ENCODE results near the gene DNLZ. TPM values are rescaled to one million over a fixed set of nuclear protein-coding genes. Genes with fewer than 3 reads are reported as not detected.

The DNLZ gene
- total and polyA plus RNA-seq, 9 of the 15 experiments (the other 6 are each of a cell fraction or from before 2014, with no cell fraction given), result 0.17 to 44.6 (median 3.4) TPM

DNA sequence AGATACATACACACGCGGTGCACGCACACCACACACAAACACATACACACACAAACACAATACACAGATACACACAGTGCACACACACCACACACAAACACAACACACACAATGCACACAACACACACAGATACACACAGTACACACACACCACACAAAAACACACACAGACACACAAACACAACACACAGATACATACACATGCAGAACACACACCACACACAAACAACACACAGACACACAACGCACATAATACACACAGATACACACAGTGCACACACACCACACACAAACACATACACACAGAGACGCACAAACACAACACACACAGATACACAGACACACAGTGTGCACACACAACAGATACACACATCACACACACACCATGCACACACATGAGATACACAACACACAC lies 53.7 kb downstream of the DNLZ start:
- 56% methylated on average over 5 of the region's 5 CpGs for WGBS (ENCODE audit: insufficient coverage, low coverage, missing lambda C conversion rate)
- Histone ChIP-seq H3K4me3 (no peak overlapping the region), H4K20me1 (replicated peaks; ENCODE audit: control insufficient read depth, insufficient read depth, low read length) (no peaks in the 10 kb centered on the region; the same call in 1 of the 2 replicates), H2AFZ (ENCODE audit: low read depth, low read length) (no peak overlapping the region), H3K27me3 (ENCODE audit: control insufficient read depth in 2 of 2, insufficient read depth in 2 of 2, low read length in 2 of 2) (peaks cover 0 to 18% of the 10 kb centered on the region in 2 experiments; a peak in 3 of 5 replicates), H3K9ac (ENCODE audit: insufficient read depth in 1 of 2, low read depth in 2 of 2, low read length in 2 of 2) (no peak overlapping the region), H3K36me3 (ENCODE audit: control insufficient read depth, insufficient read depth, low read length) (no peaks in the 10 kb centered on the region; the same call in 2 of the 3 replicates), H3K9me3 (replicated peaks; ENCODE audit: control insufficient read depth, insufficient read depth, low read depth, low read length) (peaks cover 13% of the 10 kb centered on the region), H3K9me1 (ENCODE audit: control insufficient read depth, insufficient read depth, low read length) (no peaks in the 10 kb centered on the region), H3K4me1 (replicated peaks in 1 of 2; ENCODE audit: control insufficient read depth in 2 of 2, insufficient read depth in 2 of 2, low read length in 2 of 2) (peaks cover 5 to 48% of the 10 kb centered on the region in 2 experiments; a peak in 3 of 5 replicates), H3K27ac (ENCODE audit: extremely low read depth, low read depth, low read length) (no peak overlapping the region), H3K4me2 (ENCODE audit: insufficient read depth, low read length) (no peak overlapping the region), H3K79me2 (ENCODE audit: control insufficient read depth, insufficient read depth, low read length) (no peaks in the 10 kb centered on the region)
- ATAC-seq, result no peak
- BruUV-seq (replicated peaks), result no TSS peak
- ChIA-PET CTCF (ENCODE audit: low intra/inter-chr PET ratio) (no interaction called here), POLR2A (no interaction called here)
- in situ Hi-C loops (cut with MboI), result no loop called here
- FAIRE-seq, result no peak
- intact Hi-C loops (cut with micrococcal nuclease), result no loop called here
- no peak for DNase-seq (ENCODE audit: extremely low read depth in 1 of 4, low spot score in 3 of 4)
- TF ChIP-seq CBX3 (IDR thresholded peaks at IDR 0.05; ENCODE audit: borderline replicate concordance in 1 of 2, low read length in 2 of 2) (0 out of 3 replicates have a peak, but pooled peaks of 1 of the 2 experiments have one; percentile 19), KLF13 (tag; IDR thresholded peaks at IDR 0.05; ENCODE audit: borderline replicate concordance, low read depth) (no peak), ZNF780A (CRISPR knock-in tag; IDR thresholded peaks at IDR 0.05) (no peak), HDGF (IDR thresholded peaks at IDR 0.05) (0 out of 2 replicates have a peak, but pooled peaks have one; percentile 21), ESRRB (CRISPR knock-in tag; IDR thresholded peaks at IDR 0.05; ENCODE audit: borderline replicate concordance) (no peak), ZNF584 (CRISPR knock-in tag; IDR thresholded peaks at IDR 0.05; ENCODE audit: low read depth) (no peak), ARID1B (IDR thresholded peaks at IDR 0.05) (no peak), KLF6 (CRISPR knock-in tag; IDR thresholded peaks at IDR 0.05; ENCODE audit: borderline replicate concordance) (no peak), SAFB2 (IDR thresholded peaks at IDR 0.05; ENCODE audit: borderline replicate concordance, low read depth, low read length, severe bottlenecking) (no peak), RBBP5 (IDR thresholded peaks at IDR 0.05; ENCODE audit: borderline replicate concordance, insufficient read depth, low read length, poor library complexity, severe bottlenecking) (no peak), HDAC1 (IDR thresholded peaks at IDR 0.05) (peak in 1 of 2 experiments; percentile 55; a peak in 1 of 4 replicates), HNRNPUL1 (IDR thresholded peaks at IDR 0.05; ENCODE audit: low read length) (no peak), ASH1L (IDR thresholded peaks at IDR 0.05; ENCODE audit: borderline replicate concordance, low read depth, partially characterized antibody) (no peak), ZNF133 (CRISPR knock-in tag; IDR thresholded peaks at IDR 0.05) (no peak)
- TF ChIP-seq, protein P1, sequence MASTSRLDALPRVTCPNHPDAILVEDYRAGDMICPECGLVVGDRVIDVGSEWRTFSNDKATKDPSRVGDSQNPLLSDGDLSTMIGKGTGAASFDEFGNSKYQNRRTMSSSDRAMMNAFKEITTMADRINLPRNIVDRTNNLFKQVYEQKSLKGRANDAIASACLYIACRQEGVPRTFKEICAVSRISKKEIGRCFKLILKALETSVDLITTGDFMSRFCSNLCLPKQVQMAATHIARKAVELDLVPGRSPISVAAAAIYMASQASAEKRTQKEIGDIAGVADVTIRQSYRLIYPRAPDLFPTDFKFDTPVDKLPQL (IDR thresholded peaks at IDR 0.05; ENCODE audit: extremely low read depth, insufficient read length), result no peak
- TF ChIP-seq, protein P2, sequence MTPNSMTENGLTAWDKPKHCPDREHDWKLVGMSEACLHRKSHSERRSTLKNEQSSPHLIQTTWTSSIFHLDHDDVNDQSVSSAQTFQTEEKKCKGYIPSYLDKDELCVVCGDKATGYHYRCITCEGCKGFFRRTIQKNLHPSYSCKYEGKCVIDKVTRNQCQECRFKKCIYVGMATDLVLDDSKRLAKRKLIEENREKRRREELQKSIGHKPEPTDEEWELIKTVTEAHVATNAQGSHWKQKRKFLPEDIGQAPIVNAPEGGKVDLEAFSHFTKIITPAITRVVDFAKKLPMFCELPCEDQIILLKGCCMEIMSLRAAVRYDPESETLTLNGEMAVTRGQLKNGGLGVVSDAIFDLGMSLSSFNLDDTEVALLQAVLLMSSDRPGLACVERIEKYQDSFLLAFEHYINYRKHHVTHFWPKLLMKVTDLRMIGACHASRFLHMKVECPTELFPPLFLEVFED (CRISPR knock-in tag; conservative IDR thresholded peaks at IDR 0.05), result peak; percentile 57; the same call in 1 of the 2 replicates
- TF ChIP-seq, protein P3, sequence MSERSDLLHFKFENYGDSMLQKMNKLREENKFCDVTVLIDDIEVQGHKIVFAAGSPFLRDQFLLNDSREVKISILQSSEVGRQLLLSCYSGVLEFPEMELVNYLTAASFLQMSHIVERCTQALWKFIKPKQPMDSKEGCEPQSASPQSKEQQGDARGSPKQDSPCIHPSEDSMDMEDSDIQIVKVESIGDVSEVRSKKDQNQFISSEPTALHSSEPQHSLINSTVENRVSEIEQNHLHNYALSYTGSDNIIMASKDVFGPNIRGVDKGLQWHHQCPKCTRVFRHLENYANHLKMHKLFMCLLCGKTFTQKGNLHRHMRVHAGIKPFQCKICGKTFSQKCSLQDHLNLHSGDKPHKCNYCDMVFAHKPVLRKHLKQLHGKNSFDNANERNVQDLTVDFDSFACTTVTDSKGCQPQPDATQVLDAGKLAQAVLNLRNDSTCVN (CRISPR knock-in tag; IDR thresholded peaks at IDR 0.05), result 0 out of 2 replicates have a peak, but pooled peaks have one; percentile 68

All from K562 (cell line).